K562 (cell line): ENCODE results near the gene IDI1.

Experiments used
- BHLHE40 ChIP-seq: IDR thresholded peaks from 2 replicates; pipeline ENCODE4 v1.6.1; 2011; ENCODE audit warnings: low read length, improper control_type of control experiment
- CTCF ChIP-seq, 3 experiments: IDR thresholded peaks in 2 of 3; conservative IDR thresholded peaks in 1 of 3; 2 replicates each; pipeline ENCODE4 v1.5.1; 2011 to 2012; ENCODE audit warnings: low read length in 3 of 3, mild to moderate bottlenecking in 3 of 3, control low read depth in 2 of 3, improper control_type of control experiment in 1 of 3, inconsistent platforms in 1 of 3, low read depth in 1 of 3, mixed read lengths in 1 of 3, moderate library complexity in 1 of 3; ENCODE audit not compliant: insufficient read depth in 2 of 3
- MCM3 ChIP-seq: fragments of 450-650 bp; IDR thresholded peaks from 2 replicates; pipeline ENCODE4 v1.6.1; 2016
- MITF ChIP-seq: IDR thresholded peaks from 2 replicates; pipeline ENCODE4 v1.6.1; 2014; ENCODE audit warnings: antibody characterized with exemption
- RAD21 ChIP-seq, 2 experiments: fragments of 250-450 bp in 1 of 2; fragments of 450-650 bp in 1 of 2; sonication (Bioruptor Pico) in 1 of 2; formaldehyde crosslinking in 1 of 2; IDR thresholded peaks in 1 of 2; conservative IDR thresholded peaks in 1 of 2; 2 replicates each; pipeline versions ENCODE4 v1.4.0 to v1.8.0; 2020 to 2022; ENCODE audit warnings: mild to moderate bottlenecking in 2 of 2, moderate library complexity in 1 of 2
- USF2 ChIP-seq: sonication (generic); formaldehyde crosslinking; IDR thresholded peaks from 2 replicates; pipeline ENCODE4 v1.5.0; 2020; ENCODE audit warnings: missing genetic modification reagents
- ZBTB43 ChIP-seq: sonication (generic); formaldehyde crosslinking; IDR thresholded peaks from 2 replicates; pipeline ENCODE4 v1.8.0; 2023; ENCODE audit warnings: mild to moderate bottlenecking, missing genetic modification reagents
- ZNF384 ChIP-seq: IDR thresholded peaks from 2 replicates; pipeline ENCODE4 v1.6.1; 2012; ENCODE audit warnings: low read depth, low read length, improper control_type of control experiment

GRCh38 chr10:1050145-1050544, 1.2 kb upstream of the IDI1 start:
- TF ChIP-seq BHLHE40 (0 out of 2 replicates have a peak, but pooled peaks have one; percentile 5), CTCF (IDR thresholded peaks at IDR 0.05 in 2 of 3, conservative IDR thresholded peaks at IDR 0.05 in 1 of 3; ENCODE audit: insufficient read depth in 2 of 3, low read depth in 1 of 3, low read length in 3 of 3) (no peak), RAD21 (CRISPR knock-in tag; conservative IDR thresholded peaks at IDR 0.05 in 1 of 2, IDR thresholded peaks at IDR 0.05 in 1 of 2) (no peak), ZNF384 (no peak), MCM3 (no peak), ZBTB43 (CRISPR knock-in tag) (no peak), MITF (no peak), USF2 (CRISPR knock-in tag) (no peak)
